ENCODE data around the gene SOX6. TPM values are rescaled to one million over a fixed set of nuclear protein-coding genes. Genes with fewer than 3 reads are reported as not detected.

The SOX6 gene
- total RNA-seq, 1 donor from 2014 or later: 13.2 TPM

DNA sequence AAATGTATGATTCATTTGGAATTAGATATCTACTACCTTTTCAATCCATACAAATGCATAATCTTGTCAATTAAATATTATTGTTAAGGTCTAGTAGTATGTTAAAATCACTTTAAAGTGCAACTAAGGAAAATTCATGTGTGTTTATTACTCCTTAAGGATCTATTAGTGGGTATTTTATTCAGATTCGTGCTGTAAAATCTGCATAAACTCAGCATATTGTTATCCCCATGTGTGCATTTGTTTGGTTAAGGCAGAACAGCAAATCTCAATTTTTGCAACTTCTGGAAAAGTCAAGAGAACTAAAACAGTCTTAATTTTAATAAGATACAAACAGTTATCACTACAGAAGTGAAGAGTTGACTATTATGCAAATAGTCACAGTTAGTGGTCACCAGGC is 234.5 kb downstream of the SOX6 start:
- no peak for TF ChIP-seq EZH2 (IDR thresholded peaks at IDR 0.05; ENCODE audit: insufficient read depth, low read length)
- TF ChIP-seq CTCF (IDR thresholded peaks at IDR 0.05; ENCODE audit: insufficient read depth, low read depth, low read length): no peak
- H2AFZ ChIP-seq (ENCODE audit: low read depth, low read length): no peak overlapping the region
- Mint-ChIP-seq H3K27ac (ENCODE audit: unreplicated experiment) (no peak overlapping the region), H3K27me3 (ENCODE audit: low read depth, unreplicated experiment) (no peaks in the 10 kb centered on the region), H3K9me3 (ENCODE audit: unreplicated experiment) (peaks cover 2% of the 10 kb centered on the region), H3K4me1 (ENCODE audit: low read depth, unreplicated experiment) (peaks cover 7% of the 10 kb centered on the region), H3K36me3 (ENCODE audit: low read depth, unreplicated experiment) (no peaks in the 10 kb centered on the region), H3K4me3 (ENCODE audit: unreplicated experiment) (no peak overlapping the region)
- no peaks in the 10 kb centered on the region for H3K36me3 ChIP-seq (ENCODE audit: insufficient read depth, low read length)
- no peak overlapping the region for H3K27ac ChIP-seq (ENCODE audit: low read depth, low read length)
- H3K4me1 ChIP-seq (ENCODE audit: insufficient read depth, low read length): peaks cover 3% of the 10 kb centered on the region
- no peaks in the 10 kb centered on the region for H3K27me3 ChIP-seq (ENCODE audit: insufficient read depth, low read length)
- no peak overlapping the region for H3K4me3 ChIP-seq (ENCODE audit: insufficient read depth, low read depth, low read length)
- no peak overlapping the region for H3K4me2 ChIP-seq (ENCODE audit: low read length)
- H4K20me1 ChIP-seq (ENCODE audit: insufficient read depth, low read length): no peaks in the 10 kb centered on the region
- H3K79me2 ChIP-seq (ENCODE audit: insufficient read depth, low read length): no peaks in the 10 kb centered on the region
- FAIRE-seq (no peak), DNase-seq (ENCODE audit: low read depth) (no peak)
- no peaks in the 10 kb centered on the region for H3K9me3 ChIP-seq (ENCODE audit: insufficient read depth, low read depth, low read length)
- no peak overlapping the region for H3K9ac ChIP-seq (ENCODE audit: low read length)

DNA sequence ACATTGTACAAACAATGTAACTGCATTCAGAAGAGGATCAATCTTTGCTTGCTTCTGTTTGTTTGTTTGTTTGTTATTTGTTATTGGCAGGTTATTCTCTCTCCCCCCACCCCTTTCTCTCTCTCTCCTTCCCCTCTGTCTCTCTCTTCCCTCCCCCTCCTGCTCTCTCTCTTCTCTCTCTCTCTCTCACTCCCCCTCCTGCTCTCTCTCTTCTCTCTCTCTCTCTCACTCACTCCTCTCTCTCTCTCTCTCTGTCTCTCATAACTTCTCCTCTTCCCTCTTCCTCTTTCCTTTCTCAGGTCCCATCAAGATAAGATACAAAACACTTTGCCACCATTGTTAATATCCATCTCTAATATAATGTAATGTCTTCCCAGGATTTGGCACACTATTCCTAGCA is 236.3 kb downstream of the SOX6 start:
- Histone ChIP-seq H3K36me3 (ENCODE audit: insufficient read depth, low read length) (no peaks in the 10 kb centered on the region), H3K9me3 (ENCODE audit: insufficient read depth, low read depth, low read length) (no peaks in the 10 kb centered on the region), H3K79me2 (ENCODE audit: insufficient read depth, low read length) (no peaks in the 10 kb centered on the region), H3K4me1 (ENCODE audit: insufficient read depth, low read length) (no peaks in the 10 kb centered on the region), H3K27me3 (ENCODE audit: insufficient read depth, low read length) (no peaks in the 10 kb centered on the region), H4K20me1 (ENCODE audit: insufficient read depth, low read length) (no peaks in the 10 kb centered on the region), H3K4me2 (ENCODE audit: low read length) (no peak overlapping the region), H3K27ac (ENCODE audit: low read depth, low read length) (no peak overlapping the region), H3K9ac (ENCODE audit: low read length) (no peak overlapping the region), H3K4me3 (ENCODE audit: insufficient read depth, low read depth, low read length) (no peak overlapping the region), H2AFZ (ENCODE audit: low read depth, low read length) (no peak overlapping the region)
- no peaks in the 10 kb centered on the region for H3K4me1 Mint-ChIP-seq (ENCODE audit: low read depth, unreplicated experiment)
- no peak overlapping the region for H3K4me3 Mint-ChIP-seq (ENCODE audit: unreplicated experiment)
- no peak overlapping the region for H3K27ac Mint-ChIP-seq (ENCODE audit: unreplicated experiment)
- H3K9me3 Mint-ChIP-seq (ENCODE audit: unreplicated experiment): peaks cover 2% of the 10 kb centered on the region
- no peaks in the 10 kb centered on the region for H3K27me3 Mint-ChIP-seq (ENCODE audit: low read depth, unreplicated experiment)
- no peaks in the 10 kb centered on the region for H3K36me3 Mint-ChIP-seq (ENCODE audit: low read depth, unreplicated experiment)
- TF ChIP-seq EZH2 (IDR thresholded peaks at IDR 0.05; ENCODE audit: insufficient read depth, low read length): no peak
- no peak for TF ChIP-seq CTCF (IDR thresholded peaks at IDR 0.05; ENCODE audit: insufficient read depth, low read depth, low read length)
- no peak for DNase-seq (ENCODE audit: low read depth)
- no peak for FAIRE-seq

- no peaks in the 10 kb centered on the region for H3K36me3 Mint-ChIP-seq (ENCODE audit: low read depth, unreplicated experiment)
- H3K4me1 Mint-ChIP-seq (ENCODE audit: low read depth, unreplicated experiment): no peaks in the 10 kb centered on the region
- H3K4me3 Mint-ChIP-seq (ENCODE audit: unreplicated experiment): no peak overlapping the region
- Histone ChIP-seq H3K4me1 (ENCODE audit: insufficient read depth, low read length) (no peaks in the 10 kb centered on the region), H3K4me2 (ENCODE audit: low read length) (no peak overlapping the region), H3K27ac (ENCODE audit: low read depth, low read length) (no peak overlapping the region), H3K9me3 (ENCODE audit: insufficient read depth, low read depth, low read length) (no peaks in the 10 kb centered on the region), H3K4me3 (ENCODE audit: insufficient read depth, low read depth, low read length) (no peak overlapping the region), H2AFZ (ENCODE audit: low read depth, low read length) (no peak overlapping the region), H3K79me2 (ENCODE audit: insufficient read depth, low read length) (no peaks in the 10 kb centered on the region), H3K36me3 (ENCODE audit: insufficient read depth, low read length) (no peaks in the 10 kb centered on the region), H3K27me3 (ENCODE audit: insufficient read depth, low read length) (no peaks in the 10 kb centered on the region), H3K9ac (ENCODE audit: low read length) (no peak overlapping the region), H4K20me1 (ENCODE audit: insufficient read depth, low read length) (no peaks in the 10 kb centered on the region)
- FAIRE-seq (no peak), DNase-seq (ENCODE audit: low read depth) (no peak)
- TF ChIP-seq EZH2 (IDR thresholded peaks at IDR 0.05; ENCODE audit: insufficient read depth, low read length) (no peak), CTCF (IDR thresholded peaks at IDR 0.05; ENCODE audit: insufficient read depth, low read depth, low read length) (no peak)
- H3K27me3 Mint-ChIP-seq (ENCODE audit: low read depth, unreplicated experiment): no peaks in the 10 kb centered on the region
- H3K9me3 Mint-ChIP-seq (ENCODE audit: unreplicated experiment): peaks cover 2% of the 10 kb centered on the region
- no peak overlapping the region for H3K27ac Mint-ChIP-seq (ENCODE audit: unreplicated experiment)
Observed at GRCh38 chr11:16117989-16118756, 238.2 kb downstream of the SOX6 start.

Data from astrocyte (in vitro differentiated cells and primary cell).